ENCODE data around the gene PDE4C. TPM values are rescaled to one million over a fixed set of nuclear protein-coding genes. Genes with fewer than 3 reads are reported as not detected.

PDE4C gene
- total RNA-seq, 3 donors from 2014 or later (not counting 1 experiment from before 2014, with no cell fraction given): not detected

DNA sequence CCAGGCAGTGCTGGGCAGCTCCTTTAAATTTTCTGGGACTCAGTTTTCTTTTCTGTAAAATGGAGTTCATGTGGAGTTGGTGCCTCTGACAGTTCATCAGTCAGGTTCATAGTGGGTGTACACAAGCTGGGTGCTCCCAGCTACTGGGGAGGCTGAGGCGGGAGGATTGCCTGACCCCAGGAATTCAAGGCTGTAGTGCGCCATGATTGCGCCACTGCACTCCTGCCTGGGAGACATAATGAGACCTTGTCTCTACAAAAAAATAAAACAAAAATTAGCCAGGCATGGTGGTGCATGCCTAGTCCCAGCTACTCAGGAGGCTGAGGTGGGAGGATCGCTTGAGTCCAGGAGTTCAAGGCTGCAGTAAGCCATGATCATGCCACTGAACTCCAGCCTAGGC lies 26.9 kb upstream of the PDE4C start:
- Mint-ChIP-seq H3K27ac (no peak overlapping the region), H3K36me3 (no peaks in the 10 kb centered on the region), H3K9me3 (no peaks in the 10 kb centered on the region), H3K27me3 (ENCODE audit: low read depth in 2 of 2) (peaks cover 16 to 25% of the 10 kb centered on the region in 2 donors), H3K4me3 (no peak overlapping the region), H3K4me1 (peaks cover 0 to 5% of the 10 kb centered on the region in 2 donors)
- H3K27ac ChIP-seq (ENCODE audit: low read length): no peak overlapping the region
- no peaks in the 10 kb centered on the region for H3K9me3 ChIP-seq (ENCODE audit: control insufficient read depth, insufficient read depth, low read length)
- intact Hi-C loops (cut with micrococcal nuclease): loop anchor here (5.0 kb wide), 2 partner anchors 91 to 316 kb away; no protein-coding TSS in a partner anchor
- no peaks in the 10 kb centered on the region for H3K36me3 ChIP-seq (ENCODE audit: control insufficient read depth, insufficient read depth, low read length)
- TF ChIP-seq, protein P1, sequence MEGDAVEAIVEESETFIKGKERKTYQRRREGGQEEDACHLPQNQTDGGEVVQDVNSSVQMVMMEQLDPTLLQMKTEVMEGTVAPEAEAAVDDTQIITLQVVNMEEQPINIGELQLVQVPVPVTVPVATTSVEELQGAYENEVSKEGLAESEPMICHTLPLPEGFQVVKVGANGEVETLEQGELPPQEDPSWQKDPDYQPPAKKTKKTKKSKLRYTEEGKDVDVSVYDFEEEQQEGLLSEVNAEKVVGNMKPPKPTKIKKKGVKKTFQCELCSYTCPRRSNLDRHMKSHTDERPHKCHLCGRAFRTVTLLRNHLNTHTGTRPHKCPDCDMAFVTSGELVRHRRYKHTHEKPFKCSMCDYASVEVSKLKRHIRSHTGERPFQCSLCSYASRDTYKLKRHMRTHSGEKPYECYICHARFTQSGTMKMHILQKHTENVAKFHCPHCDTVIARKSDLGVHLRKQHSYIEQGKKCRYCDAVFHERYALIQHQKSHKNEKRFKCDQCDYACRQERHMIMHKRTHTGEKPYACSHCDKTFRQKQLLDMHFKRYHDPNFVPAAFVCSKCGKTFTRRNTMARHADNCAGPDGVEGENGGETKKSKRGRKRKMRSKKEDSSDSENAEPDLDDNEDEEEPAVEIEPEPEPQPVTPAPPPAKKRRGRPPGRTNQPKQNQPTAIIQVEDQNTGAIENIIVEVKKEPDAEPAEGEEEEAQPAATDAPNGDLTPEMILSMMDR (IDR thresholded peaks at IDR 0.05): no peak
- WGBS (ENCODE audit: insufficient coverage): 84% methylated on average over 4 of the region's 4 CpGs
- no peaks in the 10 kb centered on the region for H3K27me3 ChIP-seq (ENCODE audit: control insufficient read depth, insufficient read depth, low read length)
- no peak overlapping the region for H3K4me3 ChIP-seq (ENCODE audit: low read length)
- no peak for ATAC-seq
- DNase-seq: no peak
- H3K4me1 ChIP-seq (ENCODE audit: control insufficient read depth, insufficient read depth, low read length): peaks cover 14% of the 10 kb centered on the region

DNA sequence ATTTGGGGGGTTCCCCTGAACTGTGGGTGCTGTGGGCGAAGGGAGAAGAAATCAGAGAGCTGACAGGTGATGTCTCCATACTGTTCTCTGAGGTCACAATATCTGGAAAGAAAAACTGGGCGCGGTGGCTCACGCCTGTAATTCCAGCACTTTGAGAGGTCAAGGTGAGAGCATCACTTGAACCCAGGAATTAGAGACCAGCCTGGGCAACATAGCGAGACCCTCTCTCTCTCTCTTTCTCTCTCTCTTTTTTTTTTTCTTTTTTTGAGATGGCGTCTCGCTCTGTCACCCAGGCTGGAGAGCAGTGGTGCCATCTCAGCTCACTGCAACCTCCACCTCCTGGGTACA lies 26.1 kb upstream of the PDE4C start:
- Mint-ChIP-seq H3K4me1 (peaks cover 0 to 5% of the 10 kb centered on the region in 2 donors), H3K27ac (no peak overlapping the region), H3K27me3 (ENCODE audit: low read depth in 2 of 2) (peaks cover 16 to 25% of the 10 kb centered on the region in 2 donors), H3K36me3 (no peaks in the 10 kb centered on the region), H3K4me3 (no peak overlapping the region), H3K9me3 (no peaks in the 10 kb centered on the region)
- H3K9me3 ChIP-seq (ENCODE audit: control insufficient read depth, insufficient read depth, low read length): no peaks in the 10 kb centered on the region
- ATAC-seq (no peak), DNase-seq (no peak)
- WGBS (ENCODE audit: insufficient coverage): 81% methylated on average over 7 of the region's 7 CpGs
- no peaks in the 10 kb centered on the region for H3K27me3 ChIP-seq (ENCODE audit: control insufficient read depth, insufficient read depth, low read length)
- peaks cover 14% of the 10 kb centered on the region for H3K4me1 ChIP-seq (ENCODE audit: control insufficient read depth, insufficient read depth, low read length)
- no peak overlapping the region for H3K4me3 ChIP-seq (ENCODE audit: low read length)
- no peak overlapping the region for H3K27ac ChIP-seq (ENCODE audit: low read length)
- H3K36me3 ChIP-seq (ENCODE audit: control insufficient read depth, insufficient read depth, low read length): no peaks in the 10 kb centered on the region
- intact Hi-C loops (cut with micrococcal nuclease): loop anchor here (5.0 kb wide), 2 partner anchors 90 to 315 kb away; no protein-coding TSS in a partner anchor
- TF ChIP-seq, protein P1 (IDR thresholded peaks at IDR 0.05): no peak

DNA sequence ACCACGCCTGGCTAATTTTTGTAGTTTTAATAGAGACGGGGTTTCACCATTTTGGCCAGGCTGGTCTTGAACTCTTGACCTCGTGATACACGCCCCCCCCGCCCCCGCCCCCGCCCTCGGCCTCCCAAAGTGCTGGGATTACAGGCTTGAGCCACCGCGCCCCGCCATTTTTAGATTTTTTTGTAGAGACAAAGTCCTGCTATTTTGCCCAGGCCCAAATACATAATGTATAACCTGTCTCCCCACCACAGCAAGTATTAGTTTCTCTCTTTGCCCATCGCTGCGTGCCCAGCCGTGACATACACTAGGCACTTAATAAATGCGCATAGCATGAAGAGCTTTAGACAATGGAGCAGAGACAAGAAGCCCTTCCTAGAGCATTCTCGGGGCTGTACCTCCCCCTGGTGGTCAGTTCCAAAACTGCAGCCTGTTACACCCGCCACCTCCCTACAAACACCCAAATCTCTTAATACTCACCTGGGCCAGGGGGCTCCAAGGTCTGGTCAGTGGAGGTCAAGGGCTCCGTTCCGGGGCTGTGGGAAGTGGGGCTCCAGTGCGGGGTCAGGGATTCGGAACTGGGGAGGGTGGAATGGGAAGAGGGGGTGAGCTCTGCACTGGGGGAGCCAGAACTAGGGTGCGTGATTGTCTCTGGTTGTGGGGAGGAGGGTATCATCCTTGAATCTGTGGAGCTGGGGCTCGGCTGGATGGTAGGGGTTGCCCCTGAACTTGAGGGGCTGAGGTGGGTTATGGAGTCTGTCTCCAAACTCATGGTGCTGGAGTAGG lies 25.5 kb upstream of the PDE4C start:
- 23% methylated on average over 17 of the region's 23 CpGs for WGBS (ENCODE audit: insufficient coverage)
- Histone ChIP-seq H3K4me1 (ENCODE audit: control insufficient read depth, insufficient read depth, low read length) (peaks cover 14% of the 10 kb centered on the region), H3K27ac (ENCODE audit: low read length) (no peak overlapping the region), H3K9me3 (ENCODE audit: control insufficient read depth, insufficient read depth, low read length) (no peaks in the 10 kb centered on the region), H3K27me3 (ENCODE audit: control insufficient read depth, insufficient read depth, low read length) (no peaks in the 10 kb centered on the region), H3K36me3 (ENCODE audit: control insufficient read depth, insufficient read depth, low read length) (no peaks in the 10 kb centered on the region), H3K4me3 (ENCODE audit: low read length) (no peak overlapping the region)
- Mint-ChIP-seq H3K4me3 (no peak overlapping the region), H3K27ac (no peak overlapping the region), H3K4me1 (peaks cover 0 to 5% of the 10 kb centered on the region in 2 donors), H3K9me3 (no peaks in the 10 kb centered on the region), H3K27me3 (ENCODE audit: low read depth in 2 of 2) (peaks cover 16 to 25% of the 10 kb centered on the region in 2 donors), H3K36me3 (no peaks in the 10 kb centered on the region)
- ATAC-seq (peak; percentile 86 to 98 (median 88)), DNase-seq (peak; percentile 79 to 91)
- intact Hi-C loops (cut with micrococcal nuclease): loop anchor here (1.0 to 5.0 kb wide), 6 partner anchors 45 to 314 kb away; no protein-coding TSS in a partner anchor
- TF ChIP-seq, protein P1 (IDR thresholded peaks at IDR 0.05): peak; percentile 81
